HL-60 (cell line): ENCODE data around the gene SECISBP2L.

Experiments
- DNase-seq, 2 experiments: peaks; one replicate each; pipeline ENCODE4 v3.0.0-alpha.2; 2010 to 2020; ENCODE audit warnings: low read depth in 1 of 2, low spot score in 1 of 2
- H3K27ac ChIP-seq: fragments of 250-450 bp; sonication (Bioruptor Pico); replicated peaks from 2 replicates; pipeline ENCODE4 v1.5.1; 2020; ENCODE audit warnings: mild to moderate bottlenecking, moderate library complexity
- H3K27me3 ChIP-seq: fragments of 250-450 bp; sonication (Bioruptor Pico); 2 replicates; pipeline ENCODE4 v1.5.1; 2021; ENCODE audit warnings: mild to moderate bottlenecking, moderate library complexity; ENCODE audit not compliant: insufficient read depth, poor library complexity, severe bottlenecking
- H3K4me3 ChIP-seq: replicated peaks from 2 replicates; pipeline ENCODE4 v1.5.1; 2011; ENCODE audit warnings: mild to moderate bottlenecking, control low read depth, low read length; ENCODE audit not compliant: insufficient read depth
- GABPA ChIP-seq: IDR thresholded peaks from 2 replicates; pipeline ENCODE4 v1.6.1; 2012; ENCODE audit warnings: low read depth
- POLR2AphosphoS5 ChIP-seq: IDR thresholded peaks from 2 replicates; pipeline ENCODE4 v1.6.1; 2012; ENCODE audit warnings: low read depth
- REST ChIP-seq: IDR thresholded peaks from 2 replicates; pipeline ENCODE4 v1.6.1; 2012; ENCODE audit warnings: low read depth; ENCODE audit not compliant: insufficient replicate concordance
- SPI1 ChIP-seq: IDR thresholded peaks from 2 replicates; pipeline ENCODE4 v1.6.1; 2012; ENCODE audit warnings: low read depth, mild to moderate bottlenecking, borderline replicate concordance
- TF ChIP-seq, protein P1 (sequence below): IDR thresholded peaks from one replicate; pipeline ENCODE4 v1.5.1; 2011; ENCODE audit warnings: low read length, control low read depth, inconsistent platforms; ENCODE audit not compliant: insufficient read depth

The SECISBP2L gene

DNA sequence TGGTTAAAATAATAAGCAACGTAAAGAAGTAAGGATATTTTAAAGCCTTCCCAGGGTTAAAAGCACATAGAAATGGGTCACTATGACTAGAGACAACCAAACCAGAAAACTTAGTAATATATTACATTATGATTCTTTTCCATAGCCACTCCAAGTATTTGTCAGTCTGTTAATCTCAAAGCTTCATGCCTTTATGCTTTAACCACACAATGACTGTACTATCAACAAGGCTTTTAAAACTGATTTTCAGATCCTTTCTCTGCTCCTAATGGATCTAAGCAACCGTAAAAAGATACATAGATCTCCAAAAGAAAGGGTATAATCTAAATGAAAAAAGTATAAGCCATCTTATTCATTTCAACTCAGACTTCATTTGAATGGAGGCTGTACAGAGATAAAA lies 14.4 kb downstream of the SECISBP2L start:
- Histone ChIP-seq H3K27me3 (no peaks in the 10 kb centered on the region), H3K27ac (no peak overlapping the region), H3K4me3 (no peak overlapping the region)
- DNase-seq, result no peak
- TF ChIP-seq, protein P1, sequence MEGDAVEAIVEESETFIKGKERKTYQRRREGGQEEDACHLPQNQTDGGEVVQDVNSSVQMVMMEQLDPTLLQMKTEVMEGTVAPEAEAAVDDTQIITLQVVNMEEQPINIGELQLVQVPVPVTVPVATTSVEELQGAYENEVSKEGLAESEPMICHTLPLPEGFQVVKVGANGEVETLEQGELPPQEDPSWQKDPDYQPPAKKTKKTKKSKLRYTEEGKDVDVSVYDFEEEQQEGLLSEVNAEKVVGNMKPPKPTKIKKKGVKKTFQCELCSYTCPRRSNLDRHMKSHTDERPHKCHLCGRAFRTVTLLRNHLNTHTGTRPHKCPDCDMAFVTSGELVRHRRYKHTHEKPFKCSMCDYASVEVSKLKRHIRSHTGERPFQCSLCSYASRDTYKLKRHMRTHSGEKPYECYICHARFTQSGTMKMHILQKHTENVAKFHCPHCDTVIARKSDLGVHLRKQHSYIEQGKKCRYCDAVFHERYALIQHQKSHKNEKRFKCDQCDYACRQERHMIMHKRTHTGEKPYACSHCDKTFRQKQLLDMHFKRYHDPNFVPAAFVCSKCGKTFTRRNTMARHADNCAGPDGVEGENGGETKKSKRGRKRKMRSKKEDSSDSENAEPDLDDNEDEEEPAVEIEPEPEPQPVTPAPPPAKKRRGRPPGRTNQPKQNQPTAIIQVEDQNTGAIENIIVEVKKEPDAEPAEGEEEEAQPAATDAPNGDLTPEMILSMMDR, result no peak
- no peak for TF ChIP-seq SPI1
- no peak for TF ChIP-seq REST
- no peak for TF ChIP-seq GABPA
- TF ChIP-seq POLR2AphosphoS5, result no peak

- DNase-seq, result no peak
- H3K27ac ChIP-seq, result no peak overlapping the region
- TF ChIP-seq GABPA (no peak), POLR2AphosphoS5 (no peak), REST (no peak), SPI1 (no peak)
- TF ChIP-seq, protein P1, result no peak
- H3K4me3 ChIP-seq, result no peak overlapping the region
- H3K27me3 ChIP-seq, result no peaks in the 10 kb centered on the region
Observed at GRCh38 chr15:49026700-49027099, 19.5 kb downstream of the SECISBP2L start.

DNA sequence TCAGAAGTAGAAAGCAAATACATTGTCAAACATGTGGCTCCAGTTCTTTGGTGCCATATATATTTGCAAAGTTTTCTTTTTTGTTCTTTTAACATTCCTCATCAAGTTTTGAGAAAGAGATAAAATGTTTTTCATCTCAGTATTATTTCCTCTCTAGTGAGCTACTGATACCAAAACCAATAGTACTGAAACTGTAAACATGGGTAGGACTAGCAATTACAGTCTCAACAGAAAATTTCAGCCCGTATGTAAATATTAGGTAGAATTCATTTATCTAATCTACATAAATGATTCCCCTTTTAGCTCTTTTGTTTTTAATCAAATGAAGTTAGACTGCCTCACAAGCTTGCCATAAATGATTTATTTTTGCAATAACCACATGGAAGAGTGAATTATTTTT lies 21.4 kb downstream of the SECISBP2L start:
- no peaks in the 10 kb centered on the region for H3K27me3 ChIP-seq
- TF ChIP-seq SPI1 (no peak), REST (no peak), GABPA (no peak), POLR2AphosphoS5 (no peak)
- no peak overlapping the region for H3K4me3 ChIP-seq
- DNase-seq, result no peak
- H3K27ac ChIP-seq, result no peak overlapping the region
